Measurements from ENCODE around the gene HOPX.
"Not testable (repeated sequence)": the region's sequence is repeated elsewhere in the genome, so short reads cannot be mapped to it uniquely, and the experiment has no call there.

The HOPX gene

DNA sequence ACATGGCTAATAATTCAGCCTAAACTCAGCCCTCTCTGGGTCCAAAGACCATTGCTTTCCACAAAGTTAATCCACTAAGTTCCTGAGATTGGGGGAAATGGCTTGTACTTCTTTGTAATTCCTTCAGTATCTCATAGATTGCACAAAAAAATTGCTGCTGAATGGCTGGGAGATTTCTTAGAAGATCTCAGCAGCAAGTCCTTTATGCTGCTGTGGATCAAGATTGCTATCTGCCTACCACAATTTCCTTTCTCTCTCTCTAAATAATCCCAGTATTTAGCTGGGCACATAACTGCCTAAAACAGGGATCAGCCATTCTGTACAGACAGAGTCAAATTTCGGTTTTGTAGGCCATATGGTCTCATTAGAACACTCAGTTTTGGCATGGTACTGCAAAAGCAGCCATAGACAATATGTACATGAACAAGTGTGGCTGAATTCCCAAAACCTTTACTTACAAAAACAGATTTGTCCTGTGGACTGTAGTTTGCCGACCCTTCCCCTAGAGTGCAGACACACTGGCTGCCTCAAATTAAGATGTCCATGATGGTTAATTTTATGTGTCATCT, 18.5 kb upstream of the HOPX start:
- TF ChIP-seq, protein P1, sequence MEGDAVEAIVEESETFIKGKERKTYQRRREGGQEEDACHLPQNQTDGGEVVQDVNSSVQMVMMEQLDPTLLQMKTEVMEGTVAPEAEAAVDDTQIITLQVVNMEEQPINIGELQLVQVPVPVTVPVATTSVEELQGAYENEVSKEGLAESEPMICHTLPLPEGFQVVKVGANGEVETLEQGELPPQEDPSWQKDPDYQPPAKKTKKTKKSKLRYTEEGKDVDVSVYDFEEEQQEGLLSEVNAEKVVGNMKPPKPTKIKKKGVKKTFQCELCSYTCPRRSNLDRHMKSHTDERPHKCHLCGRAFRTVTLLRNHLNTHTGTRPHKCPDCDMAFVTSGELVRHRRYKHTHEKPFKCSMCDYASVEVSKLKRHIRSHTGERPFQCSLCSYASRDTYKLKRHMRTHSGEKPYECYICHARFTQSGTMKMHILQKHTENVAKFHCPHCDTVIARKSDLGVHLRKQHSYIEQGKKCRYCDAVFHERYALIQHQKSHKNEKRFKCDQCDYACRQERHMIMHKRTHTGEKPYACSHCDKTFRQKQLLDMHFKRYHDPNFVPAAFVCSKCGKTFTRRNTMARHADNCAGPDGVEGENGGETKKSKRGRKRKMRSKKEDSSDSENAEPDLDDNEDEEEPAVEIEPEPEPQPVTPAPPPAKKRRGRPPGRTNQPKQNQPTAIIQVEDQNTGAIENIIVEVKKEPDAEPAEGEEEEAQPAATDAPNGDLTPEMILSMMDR (conservative IDR thresholded peaks at IDR 0.05; ENCODE audit: low read depth, low read length), result no peak

GRCh38 chr4:56698329-56698728, 17.2 kb upstream of the HOPX start:
- TF ChIP-seq, protein P1 (conservative IDR thresholded peaks at IDR 0.05; ENCODE audit: low read depth, low read length), result no peak
- no peak overlapping the region for H3K4me3 ChIP-seq (ENCODE audit: low read depth, low read length)
- peak; percentile 43 for DNase-seq (ENCODE audit: low read depth)

More for the DNA sequence above, 18.5 kb upstream of the HOPX start:
- H3K4me3 ChIP-seq (ENCODE audit: low read depth, low read length), result no peak overlapping the region
- no peak for DNase-seq (ENCODE audit: low read depth)

- TF ChIP-seq, protein P1 (conservative IDR thresholded peaks at IDR 0.05; ENCODE audit: low read depth, low read length), result no peak
- DNase-seq (ENCODE audit: low read depth), result no peak
- H3K4me3 ChIP-seq (ENCODE audit: low read depth, low read length), result no peak overlapping the region
Observed at GRCh38 chr4:56696056-56696455, 15.0 kb upstream of the HOPX start.

DNA sequence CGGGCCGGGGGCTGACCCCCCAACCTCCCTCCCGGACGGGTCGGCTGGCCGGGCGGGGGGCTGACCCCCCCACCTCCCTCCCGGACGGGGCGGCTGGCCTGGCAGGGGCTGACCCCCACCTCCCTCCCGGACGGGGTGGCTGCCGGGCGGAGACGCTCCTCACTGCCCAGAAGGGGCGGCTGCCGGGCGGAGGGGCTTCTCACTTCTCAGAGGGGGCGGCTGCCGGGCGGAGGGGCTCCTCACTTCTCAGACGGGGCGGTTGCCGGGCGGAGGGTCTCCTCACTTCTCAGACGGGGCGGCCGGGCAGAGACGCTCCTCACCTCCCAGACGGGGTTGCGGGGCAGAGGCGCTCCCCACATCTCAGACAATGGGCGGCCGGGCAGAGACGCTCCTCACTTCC, 12.4 kb upstream of the HOPX start:
- not testable (repeated sequence) for DNase-seq (ENCODE audit: low read depth); H3K4me3 ChIP-seq (ENCODE audit: low read depth, low read length)

- H3K4me3 ChIP-seq (ENCODE audit: low read depth, low read length), result no peak overlapping the region
- TF ChIP-seq, protein P1 (conservative IDR thresholded peaks at IDR 0.05; ENCODE audit: low read depth, low read length), result no peak
- DNase-seq (ENCODE audit: low read depth), result no peak
Observed at GRCh38 chr4:56692576-56692975, 11.5 kb upstream of the HOPX start.

- H3K4me3 ChIP-seq (ENCODE audit: low read depth, low read length), result no peak overlapping the region
- no peak for DNase-seq (ENCODE audit: low read depth)
- TF ChIP-seq, protein P1 (conservative IDR thresholded peaks at IDR 0.05; ENCODE audit: low read depth, low read length), result no peak
Observed at GRCh38 chr4:56691425-56691824, 10.3 kb upstream of the HOPX start.

DNA sequence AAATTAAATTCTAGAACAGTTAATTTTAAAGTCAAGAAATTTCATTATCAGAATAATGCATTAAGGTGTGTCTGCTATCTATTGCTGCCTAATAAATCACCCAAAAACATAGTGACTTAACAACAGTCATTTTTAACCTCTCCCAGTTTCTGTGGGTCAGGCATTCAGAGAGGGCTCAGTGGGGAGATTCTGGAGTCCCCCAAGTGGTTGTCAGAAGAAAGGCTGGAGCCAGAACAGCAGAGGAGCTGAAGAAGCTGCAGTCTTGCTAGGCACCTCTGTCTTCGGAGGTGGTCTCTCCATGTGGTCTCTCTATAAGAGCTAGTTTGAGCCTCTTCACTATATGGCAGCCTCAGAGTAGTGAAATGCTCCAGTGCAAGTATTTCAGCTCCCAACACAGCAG, 9.3 kb upstream of the HOPX start:
- no peak overlapping the region for H3K4me3 ChIP-seq (ENCODE audit: low read depth, low read length)
- DNase-seq (ENCODE audit: low read depth), result no peak
- TF ChIP-seq, protein P1 (conservative IDR thresholded peaks at IDR 0.05; ENCODE audit: low read depth, low read length), result peak; percentile 45
